Astrocyte (in vitro differentiated cells and primary cell): Measurements from ENCODE around the gene NLGN4Y. TPM values are rescaled to one million over a fixed set of nuclear protein-coding genes. Genes with fewer than 3 reads are reported as not detected.
"Not testable (repeated sequence)": the region's sequence is repeated elsewhere in the genome, so short reads cannot be mapped to it uniquely, and the experiment has no call there.

Source experiments
- DNase-seq: peaks from one replicate; pipeline ENCODE4 v3.0.0-alpha.2; 2010; ENCODE audit warnings: low read depth
- FAIRE-seq: peaks from 2 replicates; lab custom pipeline; 2011; peaks lifted over from hg19 to GRCh38; lab: Jason Lieb, UNC
- H2AFZ ChIP-seq: 2 replicates; pipeline ENCODE4 v1.6.0; 2012; ENCODE audit warnings: low read depth, low read length, inconsistent platforms
- H3K27ac ChIP-seq: 2 replicates; pipeline ENCODE4 v1.5.1; 2011; ENCODE audit warnings: low read depth, low read length, inconsistent platforms
- H3K27me3 ChIP-seq: 2 replicates; pipeline ENCODE4 v1.6.0; 2011; ENCODE audit warnings: low read length, inconsistent platforms; ENCODE audit not compliant: insufficient read depth
- H3K36me3 ChIP-seq: 2 replicates; pipeline ENCODE4 v1.5.1; 2011; ENCODE audit warnings: low read length, inconsistent platforms; ENCODE audit not compliant: insufficient read depth
- H3K4me1 ChIP-seq: 2 replicates; pipeline ENCODE4 v1.5.1; 2011; ENCODE audit warnings: low read length, inconsistent platforms; ENCODE audit not compliant: insufficient read depth
- H3K4me2 ChIP-seq: 2 replicates; pipeline ENCODE4 v1.6.0; 2012; ENCODE audit warnings: low read length, inconsistent platforms
- H3K4me3 ChIP-seq: 2 replicates; pipeline ENCODE4 v1.5.1; 2011; ENCODE audit warnings: low read depth, mild to moderate bottlenecking, low read length, inconsistent platforms; ENCODE audit not compliant: insufficient read depth
- H3K79me2 ChIP-seq: 2 replicates; pipeline ENCODE4 v1.6.0; 2012; ENCODE audit warnings: mild to moderate bottlenecking, low read length, inconsistent platforms; ENCODE audit not compliant: insufficient read depth
- H3K9ac ChIP-seq: 2 replicates; pipeline ENCODE4 v1.6.0; 2012; ENCODE audit warnings: mild to moderate bottlenecking, low read length, inconsistent platforms
- H3K9me3 ChIP-seq: 2 replicates; pipeline ENCODE4 v1.5.1; 2012; ENCODE audit warnings: low read depth, mild to moderate bottlenecking, low read length, inconsistent platforms; ENCODE audit not compliant: insufficient read depth
- H4K20me1 ChIP-seq: 2 replicates; pipeline ENCODE4 v1.6.0; 2012; ENCODE audit warnings: low read length, inconsistent platforms; ENCODE audit not compliant: insufficient read depth
- H3K27ac Mint-ChIP-seq: one replicate; pipeline ENCODE4 v1.8.0; 2021; ENCODE audit warnings: mild to moderate bottlenecking, mixed read lengths; ENCODE audit not compliant: unreplicated experiment
- H3K27me3 Mint-ChIP-seq: one replicate; pipeline ENCODE4 v1.8.0; 2021; ENCODE audit warnings: low read depth, mixed read lengths; ENCODE audit not compliant: unreplicated experiment
- H3K36me3 Mint-ChIP-seq: one replicate; pipeline ENCODE4 v1.8.0; 2021; ENCODE audit warnings: low read depth, mixed read lengths; ENCODE audit not compliant: unreplicated experiment
- H3K4me1 Mint-ChIP-seq: one replicate; pipeline ENCODE4 v1.8.0; 2021; ENCODE audit warnings: low read depth, mixed read lengths; ENCODE audit not compliant: unreplicated experiment
- H3K4me3 Mint-ChIP-seq: one replicate; pipeline ENCODE4 v1.8.0; 2021; ENCODE audit warnings: mild to moderate bottlenecking, moderate library complexity, mixed read lengths; ENCODE audit not compliant: unreplicated experiment
- H3K9me3 Mint-ChIP-seq: one replicate; pipeline ENCODE4 v1.8.0; 2021; ENCODE audit warnings: mild to moderate bottlenecking, mixed read lengths; ENCODE audit not compliant: unreplicated experiment
- CTCF ChIP-seq: IDR thresholded peaks from 2 replicates; pipeline ENCODE4 v1.5.1; 2011; ENCODE audit warnings: low read depth, mild to moderate bottlenecking, inconsistent platforms, low read length, moderate library complexity; ENCODE audit not compliant: insufficient read depth
- EZH2 ChIP-seq: IDR thresholded peaks from 2 replicates; pipeline ENCODE4 v1.6.1; 2012; ENCODE audit warnings: mild to moderate bottlenecking, low read length, inconsistent platforms; ENCODE audit not compliant: insufficient read depth
- total RNA-seq: library from RNA; stranded (reverse); gene quantifications from 2 replicates; pipeline ENCODE4 v1.2.1, GENCODE V29; 2021

Gene NLGN4Y
- total RNA-seq, 1 donor from 2014 or later = 19.7 TPM

- Histone ChIP-seq H4K20me1 (no peaks in the 10 kb centered on the region), H3K27ac (no peak overlapping the region), H3K4me2 (no peak overlapping the region), H3K9ac (no peak overlapping the region), H3K36me3 (no peaks in the 10 kb centered on the region), H3K79me2 (no peaks in the 10 kb centered on the region), H3K4me1 (no peaks in the 10 kb centered on the region), H3K4me3 (no peak overlapping the region), H3K9me3 (no peaks in the 10 kb centered on the region), H3K27me3 (no peaks in the 10 kb centered on the region), H2AFZ (no peak overlapping the region)
- TF ChIP-seq CTCF (no peak), EZH2 (no peak)
- no peaks in the 10 kb centered on the region for H3K36me3 Mint-ChIP-seq
- no peak for DNase-seq
- no peak overlapping the region for H3K4me3 Mint-ChIP-seq
- H3K27me3 Mint-ChIP-seq = no peaks in the 10 kb centered on the region
- no peak overlapping the region for H3K27ac Mint-ChIP-seq
- H3K4me1 Mint-ChIP-seq = no peaks in the 10 kb centered on the region
- H3K9me3 Mint-ChIP-seq = peaks cover 6% of the 10 kb centered on the region
- no peak for FAIRE-seq
Measured at GRCh38 chrY:14860448-14860847, 336.1 kb downstream of the NLGN4Y start.

GRCh38 chrY:14861033-14861432 is 336.7 kb downstream of the NLGN4Y start:
- not testable (repeated sequence) for FAIRE-seq, H3K9me3 ChIP-seq, H3K27me3 Mint-ChIP-seq, H3K4me3 Mint-ChIP-seq, H3K27me3 ChIP-seq, H3K4me3 ChIP-seq, H3K9ac ChIP-seq, H3K27ac ChIP-seq, H2AFZ ChIP-seq, H3K79me2 ChIP-seq, H3K4me1 Mint-ChIP-seq, H4K20me1 ChIP-seq, H3K9me3 Mint-ChIP-seq, H3K4me2 ChIP-seq, DNase-seq, H3K27ac Mint-ChIP-seq, H3K36me3 ChIP-seq, H3K36me3 Mint-ChIP-seq, H3K4me1 ChIP-seq

- no peak overlapping the region for H3K27ac ChIP-seq
- Mint-ChIP-seq H3K27me3 (no peaks in the 10 kb centered on the region), H3K4me3 (no peak overlapping the region), H3K27ac (no peak overlapping the region), H3K36me3 (no peaks in the 10 kb centered on the region), H3K9me3 (peaks cover 4% of the 10 kb centered on the region), H3K4me1 (no peaks in the 10 kb centered on the region)
- no peaks in the 10 kb centered on the region for H3K27me3 ChIP-seq
- H3K4me3 ChIP-seq = no peak overlapping the region
- no peaks in the 10 kb centered on the region for H3K79me2 ChIP-seq
- TF ChIP-seq EZH2 = no peak
- TF ChIP-seq CTCF = no peak
- no peaks in the 10 kb centered on the region for H4K20me1 ChIP-seq
- no peak for FAIRE-seq
- no peak overlapping the region for H3K4me2 ChIP-seq
- H3K9ac ChIP-seq = no peak overlapping the region
- H2AFZ ChIP-seq = no peak overlapping the region
- H3K36me3 ChIP-seq = no peaks in the 10 kb centered on the region
- no peak for DNase-seq
- H3K4me1 ChIP-seq = no peaks in the 10 kb centered on the region
- H3K9me3 ChIP-seq = no peaks in the 10 kb centered on the region
Measured at GRCh38 chrY:14871971-14872370, 347.6 kb downstream of the NLGN4Y start.
